DMS79 treated with DMSO at 0.1 percent for 48 hours (cell line): Measurements from ENCODE around the gene UVSSA.

ENCODE experiments used
- DNase-seq: peaks from one replicate; lab custom pipeline; 2025; lab: John Stamatoyannopoulos, UW

UVSSA gene

GRCh38 chr4:1348746-1349145 lies 1.7 kb downstream of the UVSSA start:
- no peak for DNase-seq

- no peak for DNase-seq
These were observed 2.6 kb downstream of the UVSSA start for GRCh38 chr4:1349359-1350168.

- no peak for DNase-seq
These were observed 3.1 kb downstream of the UVSSA start for GRCh38 chr4:1350169-1350520.

- DNase-seq, result peak; percentile 20
These were observed 5.0 kb downstream of the UVSSA start for GRCh38 chr4:1351854-1352566.

- DNase-seq, result no peak
These were observed 5.5 kb downstream of the UVSSA start for GRCh38 chr4:1352567-1352900.

- no peak for DNase-seq
These were observed 6.4 kb downstream of the UVSSA start for GRCh38 chr4:1353186-1354055.

GRCh38 chr4:1354136-1354982 lies 7.4 kb downstream of the UVSSA start:
- no peak for DNase-seq

GRCh38 chr4:1354983-1355275 lies 7.9 kb downstream of the UVSSA start:
- DNase-seq, result no peak

GRCh38 chr4:1355378-1355777 lies 8.4 kb downstream of the UVSSA start:
- DNase-seq, result no peak

- DNase-seq, result peak; percentile 1
These were observed 9.4 kb downstream of the UVSSA start for GRCh38 chr4:1356181-1356998.

- no peak for DNase-seq
These were observed 10.6 kb downstream of the UVSSA start for GRCh38 chr4:1357356-1358248.

GRCh38 chr4:1358421-1359143 lies 11.6 kb downstream of the UVSSA start:
- no peak for DNase-seq

- DNase-seq, result peak; percentile 45
These were observed 12.1 kb downstream of the UVSSA start for GRCh38 chr4:1359144-1359501.

- no peak for DNase-seq
These were observed 13.0 kb downstream of the UVSSA start for GRCh38 chr4:1359976-1360375.

GRCh38 chr4:1360423-1361283 lies 13.6 kb downstream of the UVSSA start:
- DNase-seq, result no peak

- DNase-seq, result no peak
These were observed 14.4 kb downstream of the UVSSA start for GRCh38 chr4:1361431-1361830.

GRCh38 chr4:1362046-1362445 lies 15.0 kb downstream of the UVSSA start:
- no peak for DNase-seq

GRCh38 chr4:1362521-1362920 lies 15.5 kb downstream of the UVSSA start:
- no peak for DNase-seq

GRCh38 chr4:1363513-1363912 lies 16.5 kb downstream of the UVSSA start:
- no peak for DNase-seq
